GM23338 (cell line): Measurements from ENCODE around the gene VWA3B. TPM values are rescaled to one million over a fixed set of nuclear protein-coding genes. Genes with fewer than 3 reads are reported as not detected.
"Not testable (repeated sequence)": the region's sequence is repeated elsewhere in the genome, so short reads cannot be mapped to it uniquely, and the experiment has no call there.

Source experiments
- ATAC-seq: fragments of 200-7000 bp; cut with Tn5 transposase; 3 replicates; pipeline ENCODE4 v1.9.1; 2020
- DNase-seq: peaks from one replicate; pipeline ENCODE4 v3.0.0-alpha.2; 2015; ENCODE audit warnings: low spot score
- H2AFZ ChIP-seq: fragments of 200-600 bp; sonication (generic); 2 replicates; pipeline ENCODE4 v1.8.0; 2016; ENCODE audit warnings: antibody characterized with exemption, mild to moderate bottlenecking, moderate library complexity
- H3F3A ChIP-seq: fragments of 200-600 bp; sonication (generic); replicated peaks from 2 replicates; pipeline ENCODE4 v1.8.0; 2017; ENCODE audit warnings: antibody characterized with exemption, mixed run types, low read depth
- H3K27ac ChIP-seq: fragments of 200-600 bp; sonication (generic); 2 replicates; pipeline ENCODE4 v1.6.1; 2016; ENCODE audit warnings: low read depth
- H3K27me3 ChIP-seq: fragments of 200-600 bp; sonication (generic); 2 replicates; pipeline ENCODE4 v1.8.0; 2016; ENCODE audit warnings: mild to moderate bottlenecking, mixed run types, moderate library complexity; ENCODE audit not compliant: insufficient read depth
- H3K36me3 ChIP-seq: fragments of 200-600 bp; sonication (generic); 2 replicates; pipeline ENCODE4 v1.8.0; 2016; ENCODE audit warnings: mild to moderate bottlenecking; ENCODE audit not compliant: insufficient read depth
- H3K4me1 ChIP-seq: fragments of 200-600 bp; sonication (generic); 2 replicates; pipeline ENCODE4 v1.8.0; 2016; ENCODE audit warnings: mild to moderate bottlenecking, moderate library complexity; ENCODE audit not compliant: insufficient read depth
- H3K4me2 ChIP-seq: fragments of 200-600 bp; sonication (generic); 2 replicates; pipeline ENCODE4 v1.7.1; 2017; ENCODE audit warnings: mixed run types
- H3K4me3 ChIP-seq: fragments of 200-600 bp; sonication (generic); 2 replicates; pipeline ENCODE4 v1.6.1; 2016; ENCODE audit warnings: mixed run types
- H3K79me2 ChIP-seq: fragments of 200-600 bp; sonication (generic); replicated peaks from 2 replicates; pipeline ENCODE4 v1.8.0; 2017; ENCODE audit warnings: mild to moderate bottlenecking; ENCODE audit not compliant: insufficient read depth
- H3K9me2 ChIP-seq: fragments of 200-600 bp; sonication (generic); 2 replicates; pipeline ENCODE4 v1.8.0; 2017; ENCODE audit not compliant: insufficient read depth
- H4K20me1 ChIP-seq: fragments of 200-600 bp; sonication (generic); replicated peaks from 2 replicates; pipeline ENCODE4 v1.8.0; 2017; ENCODE audit warnings: mild to moderate bottlenecking; ENCODE audit not compliant: insufficient read depth
- H3K27ac Mint-ChIP-seq: 2 replicates; pipeline ENCODE4 v1.8.0; 2020; ENCODE audit warnings: inconsistent platforms, mild to moderate bottlenecking, moderate library complexity, mixed read lengths
- H3K27me3 Mint-ChIP-seq: 3 replicates; pipeline ENCODE4 v1.8.0; 2022; ENCODE audit warnings: low read depth, mild to moderate bottlenecking, moderate library complexity, mixed read lengths, inconsistent platforms; ENCODE audit not compliant: insufficient read depth, poor library complexity
- H3K36me3 Mint-ChIP-seq: 3 replicates; pipeline ENCODE4 v1.8.0; 2021; ENCODE audit warnings: low read depth, mild to moderate bottlenecking, inconsistent platforms, moderate library complexity, mixed read lengths
- H3K4me1 Mint-ChIP-seq: 3 replicates; pipeline ENCODE4 v1.8.0; 2020; ENCODE audit warnings: mild to moderate bottlenecking, inconsistent platforms, mixed read lengths
- H3K4me3 Mint-ChIP-seq: 3 replicates; pipeline ENCODE4 v1.8.0; 2021; ENCODE audit warnings: moderate library complexity, mild to moderate bottlenecking, inconsistent platforms, mixed read lengths
- H3K9me3 Mint-ChIP-seq: 3 replicates; pipeline ENCODE4 v1.8.0; 2020; ENCODE audit warnings: moderate library complexity, mild to moderate bottlenecking, inconsistent platforms, mixed read lengths
- CREB1 ChIP-seq: fragments of 250-450 bp; sonication (Bioruptor Pico); IDR thresholded peaks from 2 replicates; pipeline ENCODE4 v1.5.0; 2020; ENCODE audit warnings: low read depth, mild to moderate bottlenecking, moderate library complexity
- CTCF ChIP-seq, 2 experiments: fragments of 200-600 bp in 1 of 2; sonication (generic) in 1 of 2; conservative IDR thresholded peaks; 2 replicates each; pipeline versions ENCODE4 v1.5.1 to v1.6.1; 2016 to 2017; ENCODE audit warnings: antibody characterized with exemption in 2 of 2, low read depth in 2 of 2, mild to moderate bottlenecking in 2 of 2, moderate library complexity in 1 of 2
- ETS1 ChIP-seq: IDR thresholded peaks from 2 replicates; pipeline ENCODE4 v1.6.1; 2016; ENCODE audit warnings: antibody characterized with exemption
- EZH2 ChIP-seq: fragments of 200-600 bp; sonication (generic); IDR thresholded peaks from one replicate; pipeline ENCODE4 v1.8.0; 2017; ENCODE audit warnings: antibody characterized with exemption, mild to moderate bottlenecking, low read depth; ENCODE audit not compliant: unreplicated experiment
- POLR2AphosphoS5 ChIP-seq: IDR thresholded peaks from 2 replicates; pipeline ENCODE4 v1.6.1; 2016; ENCODE audit warnings: antibody characterized with exemption, low read depth
- ZNF114 ChIP-seq: fragments of 250-450 bp; sonication (Bioruptor Pico); IDR thresholded peaks from 2 replicates; pipeline ENCODE4 v1.5.0; 2020; ENCODE audit warnings: mild to moderate bottlenecking, moderate library complexity
- ZNF331 ChIP-seq: fragments of 250-450 bp; sonication (Bioruptor Pico); IDR thresholded peaks from 2 replicates; pipeline ENCODE4 v1.5.0; 2020; ENCODE audit warnings: low read depth, mild to moderate bottlenecking, moderate library complexity
- polyA plus RNA-seq: library from polyadenylated mRNA; unstranded; fragments of >200 nt; fragmentation: Nextera tagmentation; extraction: Ambion mirVana; gene quantifications from 2 replicates; pipeline ENCODE4 v1.2.1, GENCODE V29; 2016
- total RNA-seq: library from RNA; depleted of rRNA; stranded (reverse); fragments of >200 nt; shearing (Covaris generic); gene quantifications from 2 replicates; pipeline ENCODE4 v1.2.3, GENCODE V29; 2014

Gene VWA3B
- total and polyA plus RNA-seq, 2 experiments from 2014 or later: not detected

GRCh38 chr2:98130073-98130472 lies 43.1 kb downstream of the VWA3B start:
- H3K4me2 ChIP-seq, H3K9me2 ChIP-seq, H3K79me2 ChIP-seq, H3K27ac Mint-ChIP-seq, H3K27ac ChIP-seq, ATAC-seq, H3K4me3 ChIP-seq, H2AFZ ChIP-seq, H4K20me1 ChIP-seq, H3F3A ChIP-seq, H3K4me1 ChIP-seq, H3K9me3 Mint-ChIP-seq, H3K36me3 ChIP-seq, H3K36me3 Mint-ChIP-seq, H3K4me3 Mint-ChIP-seq, H3K27me3 ChIP-seq, DNase-seq: not testable (repeated sequence)
- H3K27me3 Mint-ChIP-seq: peaks cover 15% of the 10 kb centered on the region
- H3K4me1 Mint-ChIP-seq: peaks cover 23% of the 10 kb centered on the region

- Mint-ChIP-seq H3K4me1 (peaks cover 15% of the 10 kb centered on the region; the same call in 2 of the 3 replicates), H3K4me3 (no peak overlapping the region), H3K36me3 (no peaks in the 10 kb centered on the region), H3K9me3 (peaks cover 6% of the 10 kb centered on the region; the same call in 2 of the 3 replicates), H3K27me3 (peaks cover 9% of the 10 kb centered on the region), H3K27ac (no peak overlapping the region)
- Histone ChIP-seq H3K4me1 (no peaks in the 10 kb centered on the region; the same call in 1 of the 2 replicates), H3K4me3 (no peak overlapping the region), H3K9me2 (peaks cover 3% of the 10 kb centered on the region; the same call in 1 of the 2 replicates), H3F3A (no peaks in the 10 kb centered on the region), H3K27ac (no peak overlapping the region), H3K27me3 (no peaks in the 10 kb centered on the region), H2AFZ (peak overlapping the region; percentile 74), H3K4me2 (no peak overlapping the region), H3K79me2 (no peaks in the 10 kb centered on the region), H4K20me1 (no peaks in the 10 kb centered on the region), H3K36me3 (no peaks in the 10 kb centered on the region)
- TF ChIP-seq EZH2 (no peak), CREB1 (CRISPR knock-in tag) (no peak)
- DNase-seq: peak; percentile 32
- peak; percentile 72 for ATAC-seq
Observed at GRCh38 chr2:98134172-98135005, 47.4 kb downstream of the VWA3B start.

GRCh38 chr2:98137196-98137595 lies 50.2 kb downstream of the VWA3B start:
- Mint-ChIP-seq H3K27me3 (peaks cover 4% of the 10 kb centered on the region), H3K4me1 (peaks cover 11% of the 10 kb centered on the region; the same call in 2 of the 3 replicates), H3K27ac (no peak overlapping the region), H3K9me3 (peaks cover 16% of the 10 kb centered on the region), H3K4me3 (no peak overlapping the region), H3K36me3 (peaks cover 3% of the 10 kb centered on the region; the same call in 2 of the 3 replicates)
- Histone ChIP-seq H3K4me3 (no peak overlapping the region), H3F3A (no peaks in the 10 kb centered on the region), H4K20me1 (no peaks in the 10 kb centered on the region), H2AFZ (no peak overlapping the region), H3K36me3 (no peaks in the 10 kb centered on the region), H3K4me1 (no peaks in the 10 kb centered on the region), H3K27ac (no peak overlapping the region), H3K9me2 (peaks cover 3% of the 10 kb centered on the region; the same call in 1 of the 2 replicates), H3K79me2 (no peaks in the 10 kb centered on the region), H3K27me3 (no peaks in the 10 kb centered on the region), H3K4me2 (no peak overlapping the region)
- no peak for ATAC-seq
- DNase-seq: no peak
- TF ChIP-seq CREB1 (CRISPR knock-in tag) (no peak), ZNF331 (CRISPR knock-in tag) (no peak), CTCF (conservative IDR thresholded peaks at IDR 0.05; ENCODE audit: low read depth in 2 of 2) (no peak), POLR2AphosphoS5 (no peak), ETS1 (no peak), EZH2 (no peak), ZNF114 (CRISPR knock-in tag) (no peak)
